Measurements from ENCODE around the gene CNTN4.

GRCh38 chr3:2850701-2851100 is 752.0 kb downstream of the CNTN4 start:
- TF ChIP-seq, protein P1, sequence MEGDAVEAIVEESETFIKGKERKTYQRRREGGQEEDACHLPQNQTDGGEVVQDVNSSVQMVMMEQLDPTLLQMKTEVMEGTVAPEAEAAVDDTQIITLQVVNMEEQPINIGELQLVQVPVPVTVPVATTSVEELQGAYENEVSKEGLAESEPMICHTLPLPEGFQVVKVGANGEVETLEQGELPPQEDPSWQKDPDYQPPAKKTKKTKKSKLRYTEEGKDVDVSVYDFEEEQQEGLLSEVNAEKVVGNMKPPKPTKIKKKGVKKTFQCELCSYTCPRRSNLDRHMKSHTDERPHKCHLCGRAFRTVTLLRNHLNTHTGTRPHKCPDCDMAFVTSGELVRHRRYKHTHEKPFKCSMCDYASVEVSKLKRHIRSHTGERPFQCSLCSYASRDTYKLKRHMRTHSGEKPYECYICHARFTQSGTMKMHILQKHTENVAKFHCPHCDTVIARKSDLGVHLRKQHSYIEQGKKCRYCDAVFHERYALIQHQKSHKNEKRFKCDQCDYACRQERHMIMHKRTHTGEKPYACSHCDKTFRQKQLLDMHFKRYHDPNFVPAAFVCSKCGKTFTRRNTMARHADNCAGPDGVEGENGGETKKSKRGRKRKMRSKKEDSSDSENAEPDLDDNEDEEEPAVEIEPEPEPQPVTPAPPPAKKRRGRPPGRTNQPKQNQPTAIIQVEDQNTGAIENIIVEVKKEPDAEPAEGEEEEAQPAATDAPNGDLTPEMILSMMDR (IDR thresholded peaks at IDR 0.05 in 8 of 11, conservative IDR thresholded peaks at IDR 0.05 in 3 of 11), result no peak
- TF ChIP-seq POLR2A (IDR thresholded peaks at IDR 0.05), result no peak

All from spleen (tissue), 7 donors.